Prostate gland (tissue), 2 donors: ENCODE results near the gene ABCC3. TPM values are rescaled to one million over a fixed set of nuclear protein-coding genes. Genes with fewer than 3 reads are reported as not detected.

Experiments
- DNase-seq: peaks from one replicate; pipeline ENCODE4 v3.0.0-alpha.2; 2019; ENCODE audit warnings: low spot score
- H3K27ac ChIP-seq, 2 donors: fragments of 200-600 bp; sonication (generic); 2 replicates each; pipeline ENCODE4 v1.5.1; 2017 to 2019
- H3K27me3 ChIP-seq: fragments of 200-600 bp; sonication (generic); replicated peaks from 2 replicates; pipeline ENCODE4 v1.5.1; 2019; ENCODE audit not compliant: insufficient read depth
- H3K36me3 ChIP-seq, 2 donors: fragments of 200-600 bp; sonication (generic); 1 replicate in 1 of 2; 2 replicates in 1 of 2; pipeline versions ENCODE4 v1.5.1 to v1.8.1; 2017 to 2019
- H3K4me1 ChIP-seq: fragments of 200-600 bp; sonication (generic); replicated peaks from 2 replicates; pipeline ENCODE4 v1.5.1; 2019
- H3K4me3 ChIP-seq, 2 donors: fragments of 200-600 bp; sonication (generic); 2 replicates each; pipeline ENCODE4 v1.5.1; 2017 to 2019
- H3K9me3 ChIP-seq: fragments of 200-600 bp; sonication (generic); 2 replicates; pipeline ENCODE4 v1.5.1; 2017
- POLR2A ChIP-seq: fragments of 450-650 bp; IDR thresholded peaks from one replicate; pipeline ENCODE4 v1.6.1; 2016; ENCODE audit warnings: antibody characterized with exemption, mild to moderate bottlenecking
- POLR2AphosphoS5 ChIP-seq: sonication (generic); formaldehyde crosslinking; IDR thresholded peaks from one replicate; pipeline ENCODE4 v1.6.1; 2017; ENCODE audit warnings: antibody characterized with exemption
- WGBS: methylation state at CpG from one replicate; pipeline ENCODE4 v1.1.5; 2018; 5-methylcytosine and 5-hydroxymethylcytosine counted together
- intact Hi-C: fragments of 100-400 bp; cut with DNase I; formaldehyde crosslinking; loops from one replicate; pipeline ENCODE4 v1.14.2; 2022
- total RNA-seq, 2 donors: library from RNA; depleted of rRNA; stranded (reverse); fragments of >200 nt; gene quantifications; one replicate each; pipeline ENCODE4 v1.1.0, GENCODE V29; 2016
- TF ChIP-seq, protein P1 (sequence below), 4 experiments: fragments of 200-600 bp in 2 of 4; fragments of 450-650 bp in 2 of 4; sonication (generic) in 2 of 4; IDR thresholded peaks; 1 replicate in 3 of 4; 2 replicates in 1 of 4; pipeline ENCODE4 v1.5.1; 2016 to 2019; ENCODE audit warnings: antibody characterized with exemption in 4 of 4, mild to moderate bottlenecking in 2 of 4, moderate library complexity in 2 of 4

ABCC3 gene
- total RNA-seq, 2 donors from 2014 or later = 65.9 to 66.1 TPM

DNA sequence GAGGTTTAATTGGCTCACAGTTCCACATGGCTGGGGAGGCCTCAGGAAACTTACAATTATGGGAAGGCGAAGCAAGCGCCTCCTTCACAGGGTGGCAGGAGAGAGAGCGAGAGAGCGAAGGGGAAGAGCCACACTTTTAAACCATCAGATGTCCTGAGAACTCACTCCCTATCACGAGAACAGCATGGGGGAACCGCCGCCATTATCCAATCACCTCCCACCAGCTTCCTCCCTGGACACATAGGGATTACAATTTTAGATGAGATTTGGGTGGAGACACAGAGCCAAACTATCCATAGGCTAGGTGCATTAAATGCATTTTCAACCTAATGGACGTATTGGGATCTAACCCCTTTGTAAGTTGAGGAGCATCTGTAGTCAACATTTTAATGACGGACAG is 78.0 kb downstream of the ABCC3 start:
- Histone ChIP-seq H3K36me3 (no peaks in the 10 kb centered on the region), H3K9me3 (no peaks in the 10 kb centered on the region)
- intact Hi-C loops = no loop called here

DNA sequence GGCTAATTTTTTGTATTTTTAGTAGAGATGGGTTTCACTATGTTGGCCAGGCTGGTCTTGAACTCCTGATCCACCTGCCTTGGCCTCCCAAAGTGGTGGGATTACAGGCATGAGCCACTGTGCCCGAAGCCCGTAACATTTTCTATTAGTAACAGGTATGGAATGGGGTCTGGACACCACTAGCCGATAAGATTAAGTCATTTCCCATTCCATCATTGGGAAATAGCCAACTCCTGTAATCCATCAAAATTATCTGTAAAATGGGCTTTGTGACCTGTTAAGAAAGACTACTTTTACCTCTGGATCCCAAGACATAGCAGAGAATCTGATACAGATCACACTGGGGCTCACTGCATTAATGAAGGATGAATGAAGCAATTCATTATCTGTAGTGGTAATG is 80.8 kb downstream of the ABCC3 start:
- TF ChIP-seq POLR2A (no peak), POLR2AphosphoS5 (no peak)
- TF ChIP-seq, protein P1, sequence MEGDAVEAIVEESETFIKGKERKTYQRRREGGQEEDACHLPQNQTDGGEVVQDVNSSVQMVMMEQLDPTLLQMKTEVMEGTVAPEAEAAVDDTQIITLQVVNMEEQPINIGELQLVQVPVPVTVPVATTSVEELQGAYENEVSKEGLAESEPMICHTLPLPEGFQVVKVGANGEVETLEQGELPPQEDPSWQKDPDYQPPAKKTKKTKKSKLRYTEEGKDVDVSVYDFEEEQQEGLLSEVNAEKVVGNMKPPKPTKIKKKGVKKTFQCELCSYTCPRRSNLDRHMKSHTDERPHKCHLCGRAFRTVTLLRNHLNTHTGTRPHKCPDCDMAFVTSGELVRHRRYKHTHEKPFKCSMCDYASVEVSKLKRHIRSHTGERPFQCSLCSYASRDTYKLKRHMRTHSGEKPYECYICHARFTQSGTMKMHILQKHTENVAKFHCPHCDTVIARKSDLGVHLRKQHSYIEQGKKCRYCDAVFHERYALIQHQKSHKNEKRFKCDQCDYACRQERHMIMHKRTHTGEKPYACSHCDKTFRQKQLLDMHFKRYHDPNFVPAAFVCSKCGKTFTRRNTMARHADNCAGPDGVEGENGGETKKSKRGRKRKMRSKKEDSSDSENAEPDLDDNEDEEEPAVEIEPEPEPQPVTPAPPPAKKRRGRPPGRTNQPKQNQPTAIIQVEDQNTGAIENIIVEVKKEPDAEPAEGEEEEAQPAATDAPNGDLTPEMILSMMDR (IDR thresholded peaks at IDR 0.05) = no peak
- Histone ChIP-seq H3K4me3 (no peak overlapping the region), H3K27me3 (no peaks in the 10 kb centered on the region), H3K36me3 (no peaks in the 10 kb centered on the region), H3K9me3 (no peaks in the 10 kb centered on the region), H3K27ac (no peak overlapping the region), H3K4me1 (no peaks in the 10 kb centered on the region)
- 100% methylated on average over 3 of the region's 3 CpGs for WGBS
- no peak for DNase-seq
- intact Hi-C loops = no loop called here

More for the DNA sequence above, 78.0 kb downstream of the ABCC3 start:
- peaks cover 10% of the 10 kb centered on the region for H3K4me1 ChIP-seq
- no peak overlapping the region for H3K4me3 ChIP-seq
- H3K27me3 ChIP-seq = no peaks in the 10 kb centered on the region
- no peak overlapping the region for H3K27ac ChIP-seq
- 91% methylated on average over 9 of the region's 9 CpGs for WGBS
- no peak for TF ChIP-seq POLR2AphosphoS5
- TF ChIP-seq POLR2A = no peak
- TF ChIP-seq, protein P1 (IDR thresholded peaks at IDR 0.05) = no peak
- DNase-seq = no peak

DNA sequence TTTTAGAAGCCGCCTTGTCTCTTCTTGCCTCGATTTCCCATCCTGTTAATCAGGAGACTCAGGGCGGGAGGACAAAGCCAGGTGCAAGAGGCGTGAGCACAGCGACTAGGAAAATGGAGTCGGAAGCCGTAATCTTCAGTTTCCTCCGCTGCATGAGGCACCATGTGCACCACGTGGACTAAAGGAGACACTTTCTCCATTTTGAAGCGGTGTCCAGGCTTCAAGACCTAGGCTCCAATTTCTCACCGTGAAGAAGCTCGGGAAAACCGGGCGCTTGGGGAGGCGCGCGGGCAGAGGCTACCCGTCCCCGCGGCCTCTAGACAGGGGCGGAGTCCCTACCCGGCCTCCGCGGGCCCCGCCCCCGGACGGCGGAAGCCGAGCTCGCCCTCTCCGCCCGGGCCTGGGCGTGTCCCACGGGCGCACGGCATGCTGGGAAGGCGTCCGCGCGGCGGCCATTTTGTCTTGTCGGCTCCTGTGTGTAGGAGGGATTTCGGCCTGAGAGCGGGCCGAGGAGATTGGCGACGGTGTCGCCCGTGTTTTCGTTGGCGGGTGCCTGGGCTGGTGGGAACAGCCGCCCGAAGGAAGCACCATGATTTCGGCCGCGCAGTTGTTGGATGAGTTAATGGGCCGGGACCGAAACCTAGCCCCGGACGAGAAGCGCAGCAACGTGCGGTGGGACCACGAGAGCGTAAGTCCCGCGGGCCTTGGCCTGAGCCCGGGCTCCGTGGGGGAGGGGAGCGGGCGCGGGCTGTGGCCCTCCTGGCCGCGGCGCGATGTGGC is 84.7 kb downstream of the ABCC3 start, which contains the start of gene LUC7L3:
Gene LUC7L3, plus strand, starts transcription at position 460 of the 780 bp plus-strand sequence. Its CDS starts 130 bp downstream, at position 590.
- no peaks in the 10 kb centered on the region for H3K9me3 ChIP-seq
- no peaks in the 10 kb centered on the region for H3K27me3 ChIP-seq
- TF ChIP-seq, protein P1 (IDR thresholded peaks at IDR 0.05) = peak in 1 of 4 experiments; percentile 17
- peak; percentile 86 for TF ChIP-seq POLR2AphosphoS5
- TF ChIP-seq POLR2A = peak; percentile 76
- 3% methylated on average over 73 of the region's 76 CpGs for WGBS
- intact Hi-C loops = no loop called here
- H3K4me1 ChIP-seq = no peaks in the 10 kb centered on the region
- H3K4me3 ChIP-seq = peak within 1 kb of the TSS; percentile 82 to 93
- peak; percentile 89 for DNase-seq
- H3K36me3 ChIP-seq = no peaks in the 10 kb centered on the region
- peak within 1 kb of the TSS; percentile 98 to 99 for H3K27ac ChIP-seq

DNA sequence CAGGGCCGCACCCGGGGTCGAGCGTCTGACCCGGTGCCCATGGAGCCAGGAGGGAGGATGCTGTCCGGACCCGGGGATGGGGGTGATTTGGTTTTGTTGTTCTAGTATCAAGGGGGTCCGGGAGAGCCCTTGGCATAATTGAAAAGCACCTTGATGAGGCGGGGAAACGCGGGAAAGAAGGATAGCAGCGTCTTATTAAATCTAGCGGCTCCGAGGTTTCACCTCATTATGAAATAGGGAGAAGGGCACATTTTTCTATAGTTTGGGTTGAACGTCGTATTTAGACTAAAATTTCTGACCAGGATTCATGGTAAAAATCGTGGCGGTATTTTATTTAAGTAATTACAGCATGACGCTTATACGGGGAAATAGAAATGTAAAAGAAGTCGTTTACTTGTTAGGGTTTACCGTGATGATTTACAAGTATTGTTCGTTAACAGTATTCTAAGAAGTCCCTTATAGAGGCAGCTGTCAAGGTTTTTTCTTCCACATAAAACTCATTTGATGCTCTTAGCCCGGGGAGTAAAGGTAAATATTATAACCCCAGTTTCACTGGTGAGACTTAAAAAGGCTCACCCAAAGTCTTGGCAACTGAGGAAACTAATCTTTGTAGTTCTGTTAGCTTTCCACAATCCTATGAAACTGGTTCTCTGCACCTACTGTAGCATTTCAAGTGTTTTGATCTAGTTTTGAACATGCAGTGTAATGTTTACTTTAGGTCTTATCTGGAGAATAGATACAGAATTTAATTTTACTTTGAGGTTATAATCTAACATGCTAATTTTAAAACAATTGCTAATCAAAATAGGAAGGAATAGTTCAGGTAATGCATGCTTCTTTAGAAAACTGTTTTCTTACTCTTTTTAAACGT is 85.5 kb downstream of the ABCC3 start:
- no peaks in the 10 kb centered on the region for H3K27me3 ChIP-seq
- under 1% methylated on average over 24 of the region's 25 CpGs for WGBS
- intact Hi-C loops = no loop called here
- H3K4me3 ChIP-seq = peak overlapping the region; percentile 82 to 93
- no peak for DNase-seq
- peak overlapping the region; percentile 98 to 99 for H3K27ac ChIP-seq
- H3K36me3 ChIP-seq = no peaks in the 10 kb centered on the region
- no peaks in the 10 kb centered on the region for H3K4me1 ChIP-seq
- H3K9me3 ChIP-seq = no peaks in the 10 kb centered on the region
- TF ChIP-seq, protein P1 (IDR thresholded peaks at IDR 0.05) = no peak
